Endothelial cell (in vitro differentiated cells): ENCODE results near the gene OR52D1. TPM values are rescaled to one million over a fixed set of nuclear protein-coding genes. Genes with fewer than 3 reads are reported as not detected.

Experiments
- DNase-seq: peaks from one replicate; pipeline ENCODE4 v3.0.0; 2021; ENCODE audit warnings: low spot score
- H3K27ac Mint-ChIP-seq: one replicate; pipeline ENCODE4 v1.8.0; 2021; ENCODE audit warnings: mixed read lengths, inconsistent platforms; ENCODE audit not compliant: unreplicated experiment
- H3K27me3 Mint-ChIP-seq: one replicate; pipeline ENCODE4 v1.8.0; 2021; ENCODE audit warnings: mild to moderate bottlenecking, moderate library complexity, mixed read lengths, inconsistent platforms; ENCODE audit not compliant: unreplicated experiment
- H3K36me3 Mint-ChIP-seq: one replicate; pipeline ENCODE4 v1.8.0; 2021; ENCODE audit warnings: mild to moderate bottlenecking, low read depth, mixed read lengths, inconsistent platforms; ENCODE audit not compliant: unreplicated experiment
- H3K4me1 Mint-ChIP-seq: one replicate; pipeline ENCODE4 v1.8.0; 2021; ENCODE audit warnings: mild to moderate bottlenecking, mixed read lengths, inconsistent platforms; ENCODE audit not compliant: unreplicated experiment
- H3K4me3 Mint-ChIP-seq: one replicate; pipeline ENCODE4 v1.8.0; 2021; ENCODE audit warnings: mild to moderate bottlenecking, mixed read lengths, inconsistent platforms; ENCODE audit not compliant: unreplicated experiment
- H3K9me3 Mint-ChIP-seq: one replicate; pipeline ENCODE4 v1.8.0; 2021; ENCODE audit warnings: mixed read lengths, inconsistent platforms; ENCODE audit not compliant: unreplicated experiment
- total RNA-seq: library from RNA; stranded (reverse); fragmentation: NEBNext Ultra II Directional; extraction: Animal tissue kit (Norgen Biotek cat#: 25700); gene quantifications from one replicate; pipeline ENCODE4 v1.2.1, GENCODE V29; 2021; ENCODE audit not compliant: unreplicated experiment
- TF ChIP-seq, protein P1 (sequence below): fragments of 200-600 bp; sonication (generic); IDR thresholded peaks from one replicate; pipeline ENCODE4 v1.5.0; 2021; ENCODE audit warnings: antibody characterized with exemption; ENCODE audit not compliant: unreplicated experiment

Gene OR52D1
- total RNA-seq, 1 donor from 2014 or later: not detected

- Mint-ChIP-seq H3K27ac (no peak overlapping the region), H3K4me3 (no peak overlapping the region), H3K27me3 (peaks cover 2% of the 10 kb centered on the region), H3K36me3 (peaks cover 3% of the 10 kb centered on the region), H3K4me1 (no peaks in the 10 kb centered on the region), H3K9me3 (no peaks in the 10 kb centered on the region)
- no peak for DNase-seq
- TF ChIP-seq, protein P1, sequence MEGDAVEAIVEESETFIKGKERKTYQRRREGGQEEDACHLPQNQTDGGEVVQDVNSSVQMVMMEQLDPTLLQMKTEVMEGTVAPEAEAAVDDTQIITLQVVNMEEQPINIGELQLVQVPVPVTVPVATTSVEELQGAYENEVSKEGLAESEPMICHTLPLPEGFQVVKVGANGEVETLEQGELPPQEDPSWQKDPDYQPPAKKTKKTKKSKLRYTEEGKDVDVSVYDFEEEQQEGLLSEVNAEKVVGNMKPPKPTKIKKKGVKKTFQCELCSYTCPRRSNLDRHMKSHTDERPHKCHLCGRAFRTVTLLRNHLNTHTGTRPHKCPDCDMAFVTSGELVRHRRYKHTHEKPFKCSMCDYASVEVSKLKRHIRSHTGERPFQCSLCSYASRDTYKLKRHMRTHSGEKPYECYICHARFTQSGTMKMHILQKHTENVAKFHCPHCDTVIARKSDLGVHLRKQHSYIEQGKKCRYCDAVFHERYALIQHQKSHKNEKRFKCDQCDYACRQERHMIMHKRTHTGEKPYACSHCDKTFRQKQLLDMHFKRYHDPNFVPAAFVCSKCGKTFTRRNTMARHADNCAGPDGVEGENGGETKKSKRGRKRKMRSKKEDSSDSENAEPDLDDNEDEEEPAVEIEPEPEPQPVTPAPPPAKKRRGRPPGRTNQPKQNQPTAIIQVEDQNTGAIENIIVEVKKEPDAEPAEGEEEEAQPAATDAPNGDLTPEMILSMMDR: no peak
These were observed 2.1 kb upstream of the OR52D1 start for GRCh38 chr11:5486421-5486820.

DNA sequence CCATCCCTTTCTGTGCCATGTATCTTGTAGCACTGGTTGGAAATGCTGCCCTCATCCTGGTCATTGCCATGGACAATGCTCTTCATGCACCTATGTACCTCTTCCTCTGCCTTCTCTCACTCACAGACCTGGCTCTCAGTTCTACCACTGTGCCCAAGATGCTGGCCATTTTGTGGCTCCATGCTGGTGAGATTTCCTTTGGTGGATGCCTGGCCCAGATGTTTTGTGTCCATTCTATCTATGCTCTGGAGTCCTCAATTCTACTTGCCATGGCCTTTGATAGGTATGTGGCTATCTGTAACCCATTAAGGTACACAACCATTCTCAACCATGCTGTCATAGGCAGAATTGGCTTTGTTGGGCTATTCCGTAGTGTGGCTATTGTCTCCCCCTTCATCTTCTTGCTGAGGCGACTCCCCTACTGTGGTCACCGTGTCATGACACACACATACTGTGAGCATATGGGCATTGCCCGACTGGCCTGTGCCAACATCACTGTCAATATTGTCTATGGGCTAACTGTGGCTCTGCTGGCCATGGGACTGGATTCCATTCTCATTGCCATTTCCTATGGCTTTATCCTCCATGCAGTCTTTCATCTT is 414 bp downstream of the OR52D1 start:
- TF ChIP-seq, protein P1: no peak
- Mint-ChIP-seq H3K4me3 (no peak overlapping the region), H3K27ac (no peak overlapping the region), H3K4me1 (no peaks in the 10 kb centered on the region), H3K9me3 (no peaks in the 10 kb centered on the region), H3K27me3 (no peaks in the 10 kb centered on the region), H3K36me3 (peaks cover 1% of the 10 kb centered on the region)
- DNase-seq: no peak

GRCh38 chr11:5489576-5490357 is 1.3 kb downstream of the OR52D1 start:
- H3K36me3 Mint-ChIP-seq: no peaks in the 10 kb centered on the region
- no peaks in the 10 kb centered on the region for H3K9me3 Mint-ChIP-seq
- TF ChIP-seq, protein P1: no peak
- DNase-seq: no peak
- H3K27me3 Mint-ChIP-seq: no peaks in the 10 kb centered on the region
- no peak overlapping the region for H3K27ac Mint-ChIP-seq
- no peaks in the 10 kb centered on the region for H3K4me1 Mint-ChIP-seq
- no peak overlapping the region for H3K4me3 Mint-ChIP-seq

- no peaks in the 10 kb centered on the region for H3K27me3 Mint-ChIP-seq
- DNase-seq: no peak
- H3K4me3 Mint-ChIP-seq: no peak overlapping the region
- no peaks in the 10 kb centered on the region for H3K9me3 Mint-ChIP-seq
- H3K36me3 Mint-ChIP-seq: no peaks in the 10 kb centered on the region
- H3K27ac Mint-ChIP-seq: no peak overlapping the region
- TF ChIP-seq, protein P1: no peak
- H3K4me1 Mint-ChIP-seq: peaks cover 12% of the 10 kb centered on the region
These were observed 11.2 kb downstream of the OR52D1 start for GRCh38 chr11:5499671-5500070.

DNA sequence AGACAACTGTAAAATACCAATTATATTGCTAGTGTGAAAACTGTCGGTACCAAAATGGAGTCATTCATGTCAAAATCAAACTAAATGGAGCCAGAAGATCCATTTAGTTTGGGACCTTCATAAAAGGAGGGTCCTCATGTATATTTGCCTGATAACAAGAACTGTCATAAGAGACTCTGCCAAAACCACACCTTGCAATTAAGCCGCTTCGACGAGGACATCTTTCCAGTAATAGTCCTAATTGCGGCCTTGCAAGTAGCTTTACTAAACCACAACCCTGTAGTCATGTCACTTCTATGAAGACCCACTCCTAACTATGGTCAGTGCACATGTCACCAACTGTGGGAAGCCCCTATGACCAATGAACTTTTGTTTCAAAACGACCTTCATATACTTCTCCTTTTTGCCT is 11.9 kb downstream of the OR52D1 start:
- Mint-ChIP-seq H3K27me3 (no peaks in the 10 kb centered on the region), H3K27ac (no peak overlapping the region), H3K4me3 (no peak overlapping the region), H3K9me3 (no peaks in the 10 kb centered on the region), H3K36me3 (no peaks in the 10 kb centered on the region), H3K4me1 (peaks cover 12% of the 10 kb centered on the region)
- no peak for DNase-seq
- TF ChIP-seq, protein P1: no peak
